Kasumi-1 (cell line): Measurements from ENCODE around the gene TAF4.

Source experiments
- DNase-seq, 2 experiments: peaks; one replicate each; lab custom pipeline; 2025; lab: John Stamatoyannopoulos, UW

TAF4 gene

GRCh38 chr20:61932199-61932592 is 133.5 kb downstream of the TAF4 start:
- DNase-seq, result no peak

DNA sequence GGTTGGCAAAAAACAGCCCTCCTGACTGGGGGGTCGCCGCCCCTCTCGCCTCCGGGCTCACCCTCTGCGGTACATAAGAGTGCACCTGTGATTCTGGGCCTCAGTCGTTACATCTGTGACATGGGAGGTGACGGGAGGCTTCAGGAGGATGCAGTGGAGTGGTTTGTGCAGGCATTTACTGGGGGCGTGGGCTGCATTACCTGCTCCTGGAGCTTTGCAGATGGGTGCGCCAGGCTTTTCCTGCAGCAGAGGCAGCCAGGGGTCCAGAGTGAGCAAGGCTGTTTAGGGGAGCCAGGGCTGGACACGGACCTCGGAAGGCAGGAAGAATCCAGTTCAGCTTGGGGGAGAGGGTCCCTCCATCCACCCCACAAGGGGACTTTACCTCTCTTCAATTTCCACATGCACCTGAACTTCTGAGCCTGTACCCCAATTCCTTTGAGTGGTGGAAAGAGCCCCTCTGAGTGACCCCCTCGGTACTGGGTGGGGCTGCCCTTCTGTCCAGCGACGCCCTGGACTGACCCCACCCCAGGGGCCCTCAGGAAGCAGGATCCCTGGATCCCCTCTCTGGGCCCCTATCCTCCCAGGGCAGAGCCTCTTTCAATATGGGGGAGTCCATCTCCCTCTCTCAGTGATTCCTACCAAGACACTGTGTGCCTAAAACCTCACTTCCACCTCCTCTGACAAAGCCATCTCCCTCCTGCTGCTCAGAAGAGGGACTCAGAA is 134.0 kb downstream of the TAF4 start:
- no peak for DNase-seq

GRCh38 chr20:61930776-61931475 is 134.8 kb downstream of the TAF4 start:
- no peak for DNase-seq

- no peak for DNase-seq
These were observed 135.6 kb downstream of the TAF4 start for GRCh38 chr20:61929971-61930666.

DNA sequence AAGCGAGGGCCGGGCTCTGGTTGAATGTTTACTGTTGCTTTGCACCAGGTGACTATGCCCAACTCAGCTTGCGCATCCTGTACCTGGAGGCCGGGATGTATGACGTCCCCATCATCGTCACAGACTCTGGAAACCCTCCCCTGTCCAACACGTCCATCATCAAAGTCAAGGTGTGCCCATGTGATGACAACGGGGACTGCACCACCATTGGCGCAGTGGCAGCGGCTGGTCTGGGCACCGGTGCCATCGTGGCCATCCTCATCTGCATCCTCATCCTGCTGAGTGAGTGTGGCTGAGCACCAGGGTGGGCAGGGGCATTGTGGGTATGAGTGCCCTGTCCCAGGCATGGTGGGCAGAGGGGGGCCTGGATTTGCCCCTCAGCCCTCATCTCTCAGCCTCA is 136.1 kb downstream of the TAF4 start:
- no peak for DNase-seq

DNA sequence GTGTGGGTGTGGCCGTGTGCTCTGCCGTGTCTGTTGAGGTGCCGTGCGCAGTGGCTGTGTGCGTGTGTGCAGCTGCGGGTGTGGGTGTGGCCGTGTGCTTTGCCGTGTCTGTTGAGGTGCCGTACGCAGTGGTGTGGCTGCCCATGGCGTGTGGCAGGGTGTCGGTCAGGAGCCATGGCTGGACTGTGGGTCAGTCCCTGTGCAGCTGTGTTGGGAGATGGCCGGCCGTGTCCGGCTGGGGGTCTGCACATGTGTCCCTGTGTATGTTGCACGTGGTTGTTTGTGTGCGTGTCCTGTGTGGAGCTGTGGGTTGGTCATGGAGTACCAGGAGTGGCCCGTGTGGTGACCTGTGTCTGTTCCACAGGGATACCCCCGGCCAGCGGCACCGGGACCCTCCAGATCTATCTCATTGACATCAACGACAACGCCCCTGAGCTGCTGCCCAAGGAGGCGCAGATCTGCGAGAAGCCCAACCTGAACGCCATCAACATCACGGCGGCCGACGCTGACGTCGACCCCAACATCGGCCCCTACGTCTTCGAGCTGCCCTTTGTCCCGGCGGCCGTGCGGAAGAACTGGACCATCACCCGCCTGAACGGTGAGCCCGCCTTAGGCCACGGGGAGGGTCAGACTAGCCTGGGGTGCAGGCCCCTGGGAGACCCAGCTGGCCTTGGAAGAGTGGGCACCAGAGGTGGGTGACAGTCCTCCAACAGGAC is 137.7 kb downstream of the TAF4 start:
- no peak for DNase-seq

- no peak for DNase-seq
These were observed 138.4 kb downstream of the TAF4 start for GRCh38 chr20:61927193-61927825.

DNA sequence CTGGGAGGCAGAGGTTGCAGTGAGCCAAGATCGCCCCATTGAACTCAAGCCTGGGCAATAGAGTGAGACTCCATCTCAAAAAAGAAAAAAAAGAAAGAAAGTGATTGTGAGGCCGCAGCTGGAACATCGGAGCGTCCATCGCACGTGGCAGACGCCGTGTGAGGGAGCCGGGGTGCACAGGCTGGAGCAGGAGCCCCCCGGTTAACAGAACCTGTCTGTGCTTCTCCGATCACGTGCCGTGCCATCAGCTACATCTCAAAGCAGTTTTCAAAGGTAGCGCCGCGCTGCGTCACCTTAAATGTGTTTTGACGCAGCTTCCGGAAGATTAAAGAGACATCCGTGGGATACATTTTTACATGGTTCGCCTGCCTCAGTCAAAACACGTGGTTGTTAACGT is 138.9 kb downstream of the TAF4 start:
- DNase-seq, result no peak

GRCh38 chr20:61926253-61926613 is 139.4 kb downstream of the TAF4 start:
- DNase-seq, result no peak

GRCh38 chr20:61925555-61926252 is 140.0 kb downstream of the TAF4 start:
- DNase-seq, result no peak

- DNase-seq, result no peak
These were observed 140.7 kb downstream of the TAF4 start for GRCh38 chr20:61924858-61925554.
